DOHH2 (cell line): ENCODE results near the gene COTL1.

Experiments used
- CTCF ChIP-seq: fragments of 200-600 bp; sonication (generic); IDR thresholded peaks from one replicate; pipeline ENCODE4 v1.5.1; 2014; ENCODE audit warnings: antibody characterized with exemption, mild to moderate bottlenecking, low read depth, low read length; ENCODE audit not compliant: poor library complexity, severe bottlenecking
- EZH2phosphoT487 ChIP-seq: fragments of 200-600 bp; sonication (generic); IDR thresholded peaks from 2 replicates; pipeline ENCODE4 v1.6.1; 2017; ENCODE audit warnings: borderline replicate concordance, mild to moderate bottlenecking, antibody characterized with exemption, low read length, moderate library complexity, mixed read lengths

- TF ChIP-seq CTCF (no peak), EZH2phosphoT487 (no peak)
These were observed 68.7 kb downstream of the COTL1 start for GRCh38 chr16:84548971-84549844.
